Breast epithelium (tissue), 4 donors: ENCODE results near the gene CPNE9. TPM values are rescaled to one million over a fixed set of nuclear protein-coding genes. Genes with fewer than 3 reads are reported as not detected.

Experiments
- DNase-seq, 2 donors: peaks; one replicate each; pipeline ENCODE4 v3.0.0-alpha.2; 2019; ENCODE audit warnings: low spot score in 2 of 2
- H3K27ac ChIP-seq, 2 donors: fragments of 200-600 bp; sonication (generic) in 1 of 2; one replicate each; pipeline ENCODE4 v1.5.1; 2016 to 2019; ENCODE audit warnings: mild to moderate bottlenecking in 1 of 2
- H3K27me3 ChIP-seq, 2 donors: fragments of 200-600 bp; sonication (generic) in 1 of 2; one replicate each; pipeline versions ENCODE4 v1.5.1 to v1.6.0; 2017 to 2019; ENCODE audit warnings: control low read depth in 1 of 2, mild to moderate bottlenecking in 1 of 2
- H3K36me3 ChIP-seq: fragments of 200-600 bp; one replicate; pipeline ENCODE4 v1.5.1; 2019
- H3K4me1 ChIP-seq, 2 donors: fragments of 200-600 bp; sonication (generic); one replicate each; pipeline ENCODE4 v1.5.1; 2016 to 2019; ENCODE audit warnings: control low read depth in 1 of 2
- H3K4me3 ChIP-seq, 3 donors: fragments of 200-600 bp; sonication (generic); 1 replicate in 2 of 3; 2 replicates in 1 of 3; pipeline ENCODE4 v1.5.1; 2016 to 2019; ENCODE audit warnings: mild to moderate bottlenecking in 3 of 3, moderate library complexity in 2 of 3
- H3K9me3 ChIP-seq, 2 donors: fragments of 200-600 bp; sonication (generic) in 1 of 2; one replicate each; pipeline ENCODE4 v1.5.1; 2016 to 2019; ENCODE audit warnings: control low read depth in 1 of 2
- POLR2A ChIP-seq: fragments of 450-650 bp; IDR thresholded peaks from one replicate; pipeline ENCODE4 v1.6.1; 2016; ENCODE audit warnings: antibody characterized with exemption, mild to moderate bottlenecking, moderate library complexity
- POLR2AphosphoS5 ChIP-seq, 3 donors: sonication (generic); formaldehyde crosslinking; IDR thresholded peaks; one replicate each; pipeline ENCODE4 v1.6.1; 2017; ENCODE audit warnings: antibody characterized with exemption in 3 of 3
- intact Hi-C: fragments of 100-400 bp; cut with DNase I; formaldehyde crosslinking; loops from one replicate; pipeline ENCODE4 v1.15.1; 2023; ENCODE audit warnings: low total_unique reads
- total RNA-seq, 3 donors: library from RNA; depleted of rRNA; stranded (reverse); fragments of >200 nt; gene quantifications; one replicate each; pipeline ENCODE4 v1.1.0, GENCODE V29; 2016
- TF ChIP-seq, protein P1 (sequence below), 3 donors: fragments of 450-650 bp; IDR thresholded peaks; one replicate each; pipeline ENCODE4 v1.5.1; 2016 to 2017; ENCODE audit warnings: antibody characterized with exemption in 3 of 3, mild to moderate bottlenecking in 3 of 3, moderate library complexity in 3 of 3

CPNE9 gene, protein sequence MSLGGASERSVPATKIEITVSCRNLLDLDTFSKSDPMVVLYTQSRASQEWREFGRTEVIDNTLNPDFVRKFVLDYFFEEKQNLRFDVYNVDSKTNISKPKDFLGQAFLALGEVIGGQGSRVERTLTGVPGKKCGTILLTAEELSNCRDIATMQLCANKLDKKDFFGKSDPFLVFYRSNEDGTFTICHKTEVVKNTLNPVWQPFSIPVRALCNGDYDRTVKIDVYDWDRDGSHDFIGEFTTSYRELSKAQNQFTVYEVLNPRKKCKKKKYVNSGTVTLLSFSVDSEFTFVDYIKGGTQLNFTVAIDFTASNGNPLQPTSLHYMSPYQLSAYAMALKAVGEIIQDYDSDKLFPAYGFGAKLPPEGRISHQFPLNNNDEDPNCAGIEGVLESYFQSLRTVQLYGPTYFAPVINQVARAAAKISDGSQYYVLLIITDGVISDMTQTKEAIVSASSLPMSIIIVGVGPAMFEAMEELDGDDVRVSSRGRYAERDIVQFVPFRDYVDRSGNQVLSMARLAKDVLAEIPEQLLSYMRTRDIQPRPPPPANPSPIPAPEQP
- not detected for total RNA-seq

DNA sequence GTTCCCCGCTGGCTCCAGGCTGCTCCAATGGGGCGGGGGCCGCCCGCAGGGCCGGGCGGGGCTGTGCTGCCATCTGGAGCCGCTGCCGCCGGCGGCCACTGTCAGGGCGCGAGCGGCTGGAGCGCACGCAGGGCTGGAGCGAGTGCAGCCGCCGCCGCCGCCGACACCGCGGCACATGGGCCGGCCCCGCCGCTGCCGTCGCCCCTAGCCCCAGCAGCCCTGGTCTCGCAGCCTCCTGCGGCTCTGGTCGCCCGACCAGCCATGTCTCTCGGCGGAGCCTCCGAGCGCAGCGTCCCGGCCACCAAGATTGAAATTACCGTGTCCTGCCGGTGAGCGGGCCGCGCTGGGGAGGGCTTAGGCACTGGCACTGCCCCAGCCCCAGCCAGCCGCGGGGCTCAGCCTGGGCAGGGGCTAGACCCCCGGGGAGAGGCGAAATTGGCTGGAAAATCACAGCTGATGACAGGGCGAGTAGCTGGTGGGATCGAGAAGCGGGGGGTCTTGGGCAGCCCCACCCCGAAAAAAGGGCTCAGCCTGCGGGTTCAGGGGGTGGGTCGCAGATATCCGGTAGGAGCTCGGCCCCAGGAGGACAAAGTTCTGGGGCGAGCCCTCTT is at the start of gene CPNE9:
Gene CPNE9, plus strand, starts transcription at position 98 of the 611 bp plus-strand sequence. Its CDS starts 164 bp downstream, at position 262.
- intact Hi-C loops: no loop called here
- TF ChIP-seq, protein P1, sequence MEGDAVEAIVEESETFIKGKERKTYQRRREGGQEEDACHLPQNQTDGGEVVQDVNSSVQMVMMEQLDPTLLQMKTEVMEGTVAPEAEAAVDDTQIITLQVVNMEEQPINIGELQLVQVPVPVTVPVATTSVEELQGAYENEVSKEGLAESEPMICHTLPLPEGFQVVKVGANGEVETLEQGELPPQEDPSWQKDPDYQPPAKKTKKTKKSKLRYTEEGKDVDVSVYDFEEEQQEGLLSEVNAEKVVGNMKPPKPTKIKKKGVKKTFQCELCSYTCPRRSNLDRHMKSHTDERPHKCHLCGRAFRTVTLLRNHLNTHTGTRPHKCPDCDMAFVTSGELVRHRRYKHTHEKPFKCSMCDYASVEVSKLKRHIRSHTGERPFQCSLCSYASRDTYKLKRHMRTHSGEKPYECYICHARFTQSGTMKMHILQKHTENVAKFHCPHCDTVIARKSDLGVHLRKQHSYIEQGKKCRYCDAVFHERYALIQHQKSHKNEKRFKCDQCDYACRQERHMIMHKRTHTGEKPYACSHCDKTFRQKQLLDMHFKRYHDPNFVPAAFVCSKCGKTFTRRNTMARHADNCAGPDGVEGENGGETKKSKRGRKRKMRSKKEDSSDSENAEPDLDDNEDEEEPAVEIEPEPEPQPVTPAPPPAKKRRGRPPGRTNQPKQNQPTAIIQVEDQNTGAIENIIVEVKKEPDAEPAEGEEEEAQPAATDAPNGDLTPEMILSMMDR (IDR thresholded peaks at IDR 0.05): no peak
- TF ChIP-seq POLR2A (no peak), POLR2AphosphoS5 (IDR thresholded peaks at IDR 0.05) (no peak)
- DNase-seq: no peak
- Histone ChIP-seq H3K27ac (no peak within 1 kb of the TSS), H3K9me3 (no peaks in the 10 kb centered on the region), H3K4me3 (peak within 1 kb of the TSS; percentile 8 to 60 (median 47)), H3K4me1 (peaks cover 0 to 9% of the 10 kb centered on the region in 2 donors), H3K36me3 (peaks cover 5% of the 10 kb centered on the region), H3K27me3 (no peaks in the 10 kb centered on the region)

DNA sequence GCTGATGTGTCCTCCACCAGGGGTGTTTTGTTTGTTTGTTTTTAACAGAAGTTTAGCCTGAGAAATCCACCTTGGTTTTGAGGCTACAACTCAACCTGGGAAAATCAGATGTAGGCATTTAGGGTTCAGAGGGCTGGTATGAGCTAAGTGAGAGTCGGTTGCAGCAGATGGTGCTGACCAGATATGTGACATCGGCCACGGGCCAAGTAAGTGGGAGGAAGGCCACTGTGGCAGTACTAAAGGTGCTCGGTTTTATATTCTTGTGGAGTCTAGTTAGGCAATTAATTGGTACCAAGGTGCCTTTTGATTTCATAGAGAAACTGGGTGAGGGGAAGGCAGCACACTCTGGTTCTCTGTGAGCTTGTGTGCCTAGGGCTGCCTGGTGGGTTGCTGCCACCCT is 43.8 kb upstream of the CPNE9 start:
- H3K4me1 ChIP-seq: no peaks in the 10 kb centered on the region
- H3K36me3 ChIP-seq: peaks cover 5% of the 10 kb centered on the region
- H3K27me3 ChIP-seq: no peaks in the 10 kb centered on the region
- H3K4me3 ChIP-seq: no peak overlapping the region
- TF ChIP-seq POLR2AphosphoS5 (IDR thresholded peaks at IDR 0.05) (no peak), POLR2A (no peak)
- TF ChIP-seq, protein P1 (IDR thresholded peaks at IDR 0.05): no peak
- no peaks in the 10 kb centered on the region for H3K9me3 ChIP-seq
- H3K27ac ChIP-seq: no peak overlapping the region
- intact Hi-C loops: no loop called here
- DNase-seq: no peak

DNA sequence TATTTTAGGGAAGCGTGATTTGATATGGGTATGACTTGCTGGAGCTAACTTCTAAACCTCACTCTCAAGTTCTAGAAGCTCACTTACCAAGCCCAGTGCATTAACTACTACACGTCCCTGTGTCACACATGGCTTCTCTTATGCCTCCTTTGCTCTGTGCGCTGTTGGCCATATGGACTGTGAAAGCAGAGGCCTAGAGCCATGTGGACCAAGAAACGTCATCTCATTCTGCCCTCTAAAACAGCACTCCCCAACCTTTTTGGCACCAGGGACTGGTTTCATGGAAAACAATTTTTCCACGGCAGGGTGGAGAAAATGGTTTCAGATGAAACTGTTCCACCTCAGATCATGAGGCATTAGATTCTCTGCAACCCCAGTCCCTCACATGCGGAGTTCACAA is 42.7 kb upstream of the CPNE9 start:
- Histone ChIP-seq H3K9me3 (no peaks in the 10 kb centered on the region), H3K4me1 (no peaks in the 10 kb centered on the region), H3K36me3 (peaks cover 5% of the 10 kb centered on the region), H3K27ac (no peak overlapping the region), H3K27me3 (no peaks in the 10 kb centered on the region), H3K4me3 (no peak overlapping the region)
- DNase-seq: no peak
- TF ChIP-seq POLR2AphosphoS5 (IDR thresholded peaks at IDR 0.05) (no peak), POLR2A (no peak)
- TF ChIP-seq, protein P1 (IDR thresholded peaks at IDR 0.05): no peak
- intact Hi-C loops: no loop called here

DNA sequence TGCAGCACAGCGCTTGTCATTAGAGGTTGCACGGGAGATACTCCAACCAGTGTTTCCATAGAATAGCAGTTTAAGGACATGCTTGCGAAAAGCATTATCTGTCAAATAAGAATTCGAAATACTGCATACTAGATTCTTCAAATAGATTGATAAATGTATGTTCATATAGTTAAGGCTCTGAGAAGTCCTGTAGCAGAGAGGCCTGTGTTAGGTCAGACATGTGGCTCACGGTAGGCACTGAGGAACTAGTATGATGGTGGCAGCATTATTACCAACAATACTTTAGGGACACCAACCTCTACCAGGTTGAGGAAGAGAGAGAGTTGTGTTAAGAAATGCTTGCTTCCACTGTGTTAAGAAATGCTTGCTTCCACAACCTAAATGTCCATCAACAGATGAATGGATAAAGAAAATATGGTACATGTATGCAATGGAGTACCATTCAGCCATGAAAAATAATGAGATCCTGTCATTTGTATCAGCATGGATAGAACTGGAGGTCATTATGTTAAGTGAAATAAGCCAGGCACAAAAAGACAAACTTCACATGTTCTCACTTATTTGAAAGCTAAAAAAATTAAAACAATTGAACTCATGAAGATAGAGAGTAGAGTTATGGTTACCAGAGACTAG is 39.4 kb upstream of the CPNE9 start:
- Histone ChIP-seq H3K36me3 (peaks cover 5% of the 10 kb centered on the region), H3K27ac (no peak overlapping the region)
- no peak for DNase-seq

More for the DNA sequence above, 39.4 kb upstream of the CPNE9 start:
- TF ChIP-seq, protein P1 (IDR thresholded peaks at IDR 0.05): no peak
- TF ChIP-seq POLR2A (no peak), POLR2AphosphoS5 (IDR thresholded peaks at IDR 0.05) (no peak)
- no peaks in the 10 kb centered on the region for H3K4me1 ChIP-seq
- intact Hi-C loops: no loop called here
- no peak overlapping the region for H3K4me3 ChIP-seq
- H3K27me3 ChIP-seq: no peaks in the 10 kb centered on the region
- H3K9me3 ChIP-seq: no peaks in the 10 kb centered on the region
